Endothelial cell (in vitro differentiated cells): ENCODE measurements around the gene ZC2HC1B. TPM values are rescaled to one million over a fixed set of nuclear protein-coding genes. Genes with fewer than 3 reads are reported as not detected.
A peak's percentile ranks its signal among the peaks of the same experiment; 100 is the strongest.
"Not testable (repeated sequence)": the region's sequence is repeated elsewhere in the genome, so short reads cannot be mapped to it uniquely, and the experiment has no call there.

ENCODE experiments used
- DNase-seq: peaks from one replicate; pipeline ENCODE4 v3.0.0; 2021; ENCODE audit warnings: low spot score
- H3K27ac Mint-ChIP-seq: one replicate; pipeline ENCODE4 v1.8.0; 2021; ENCODE audit warnings: mixed read lengths, inconsistent platforms; ENCODE audit not compliant: unreplicated experiment
- H3K27me3 Mint-ChIP-seq: one replicate; pipeline ENCODE4 v1.8.0; 2021; ENCODE audit warnings: mild to moderate bottlenecking, moderate library complexity, mixed read lengths, inconsistent platforms; ENCODE audit not compliant: unreplicated experiment
- H3K36me3 Mint-ChIP-seq: one replicate; pipeline ENCODE4 v1.8.0; 2021; ENCODE audit warnings: mild to moderate bottlenecking, low read depth, mixed read lengths, inconsistent platforms; ENCODE audit not compliant: unreplicated experiment
- H3K4me1 Mint-ChIP-seq: one replicate; pipeline ENCODE4 v1.8.0; 2021; ENCODE audit warnings: mild to moderate bottlenecking, mixed read lengths, inconsistent platforms; ENCODE audit not compliant: unreplicated experiment
- H3K4me3 Mint-ChIP-seq: one replicate; pipeline ENCODE4 v1.8.0; 2021; ENCODE audit warnings: mild to moderate bottlenecking, mixed read lengths, inconsistent platforms; ENCODE audit not compliant: unreplicated experiment
- H3K9me3 Mint-ChIP-seq: one replicate; pipeline ENCODE4 v1.8.0; 2021; ENCODE audit warnings: mixed read lengths, inconsistent platforms; ENCODE audit not compliant: unreplicated experiment
- CTCF ChIP-seq: fragments of 200-600 bp; sonication (generic); IDR thresholded peaks from one replicate; pipeline ENCODE4 v1.5.0; 2021; ENCODE audit warnings: antibody characterized with exemption; ENCODE audit not compliant: unreplicated experiment
- total RNA-seq: library from RNA; stranded (reverse); fragmentation: NEBNext Ultra II Directional; extraction: Animal tissue kit (Norgen Biotek cat#: 25700); gene quantifications from one replicate; pipeline ENCODE4 v1.2.1, GENCODE V29; 2021; ENCODE audit not compliant: unreplicated experiment

Gene ZC2HC1B
- total RNA-seq, 1 donor from 2014 or later: 0.28 TPM

DNA sequence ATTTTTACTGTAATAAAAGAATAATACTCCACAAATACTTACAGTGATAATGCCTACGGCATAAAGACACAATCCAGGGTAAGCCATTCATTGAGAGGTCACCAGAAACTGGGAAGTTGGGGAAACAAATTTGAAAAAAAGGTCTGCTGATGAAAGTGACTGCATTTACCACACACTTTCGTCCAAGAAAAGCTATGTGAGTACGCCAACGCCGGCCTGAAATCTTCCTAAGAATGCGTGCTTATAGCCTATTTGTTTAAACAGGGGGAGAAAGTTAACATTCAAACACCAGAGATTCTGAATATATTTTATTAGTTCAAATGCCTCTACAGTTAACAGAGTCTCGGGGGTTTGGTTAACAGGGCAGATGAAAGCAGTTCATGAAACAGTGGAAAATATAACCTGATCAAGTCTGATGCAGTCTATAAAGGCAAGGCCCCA is 21.8 kb upstream of the ZC2HC1B start:
- DNase-seq: no peak

GRCh38 chr6:143842902-143843676 is 21.2 kb upstream of the ZC2HC1B start, which contains the start of gene LTV1:
Gene LTV1, plus strand, starts transcription at chr6:143843338. Its CDS starts 140 bp downstream, at chr6:143843478.
- peak within 1 kb of the TSS; percentile 98 for H3K27ac Mint-ChIP-seq
- no peaks in the 10 kb centered on the region for H3K9me3 Mint-ChIP-seq
- peaks cover 13% of the 10 kb centered on the region for H3K27me3 Mint-ChIP-seq
- H3K4me3 Mint-ChIP-seq: peak within 1 kb of the TSS; percentile 96
- H3K4me1 Mint-ChIP-seq: peaks cover 15% of the 10 kb centered on the region
- peak; percentile 94 for DNase-seq
- no peak for TF ChIP-seq CTCF
- peaks cover 20% of the 10 kb centered on the region for H3K36me3 Mint-ChIP-seq

More for the DNA sequence above, 21.8 kb upstream of the ZC2HC1B start:
- Mint-ChIP-seq H3K27me3 (peaks cover 13% of the 10 kb centered on the region), H3K9me3 (no peaks in the 10 kb centered on the region), H3K4me1 (peaks cover 15% of the 10 kb centered on the region), H3K27ac (peak overlapping the region; percentile 98), H3K4me3 (peak overlapping the region; percentile 96), H3K36me3 (peaks cover 17% of the 10 kb centered on the region)
- no peak for TF ChIP-seq CTCF

- Mint-ChIP-seq H3K27ac (peak overlapping the region; percentile 98), H3K4me1 (peaks cover 15% of the 10 kb centered on the region), H3K27me3 (peaks cover 11% of the 10 kb centered on the region), H3K9me3 (no peaks in the 10 kb centered on the region), H3K36me3 (peaks cover 24% of the 10 kb centered on the region), H3K4me3 (peak overlapping the region; percentile 96)
- no peak for TF ChIP-seq CTCF
- no peak for DNase-seq
Observed at GRCh38 chr6:143843677-143843999, 20.6 kb upstream of the ZC2HC1B start.

DNA sequence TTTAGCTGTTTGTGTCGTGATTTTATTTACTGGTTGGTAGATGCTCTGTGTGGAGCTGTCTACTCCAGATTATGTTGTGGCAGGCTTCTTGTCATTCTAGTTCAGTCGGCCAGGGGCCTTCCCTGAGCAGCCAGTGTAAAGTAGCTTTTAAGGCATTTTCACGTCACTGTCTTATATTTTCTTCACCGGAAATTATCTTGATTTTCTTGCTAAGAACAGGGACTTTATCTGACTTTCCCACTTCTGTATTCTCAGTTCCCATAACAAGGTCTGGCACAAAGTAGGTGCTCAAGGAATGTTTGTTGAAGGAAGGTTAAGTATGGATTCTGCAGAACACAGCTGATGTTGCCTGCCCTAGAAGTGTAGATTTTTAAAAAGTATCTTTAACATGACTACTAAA is 20.3 kb upstream of the ZC2HC1B start:
- H3K27me3 Mint-ChIP-seq: peaks cover 10% of the 10 kb centered on the region
- DNase-seq: no peak
- H3K4me3 Mint-ChIP-seq: peak overlapping the region; percentile 96
- no peaks in the 10 kb centered on the region for H3K9me3 Mint-ChIP-seq
- no peak for TF ChIP-seq CTCF
- H3K4me1 Mint-ChIP-seq: peaks cover 15% of the 10 kb centered on the region
- peaks cover 27% of the 10 kb centered on the region for H3K36me3 Mint-ChIP-seq
- H3K27ac Mint-ChIP-seq: peak overlapping the region; percentile 98

DNA sequence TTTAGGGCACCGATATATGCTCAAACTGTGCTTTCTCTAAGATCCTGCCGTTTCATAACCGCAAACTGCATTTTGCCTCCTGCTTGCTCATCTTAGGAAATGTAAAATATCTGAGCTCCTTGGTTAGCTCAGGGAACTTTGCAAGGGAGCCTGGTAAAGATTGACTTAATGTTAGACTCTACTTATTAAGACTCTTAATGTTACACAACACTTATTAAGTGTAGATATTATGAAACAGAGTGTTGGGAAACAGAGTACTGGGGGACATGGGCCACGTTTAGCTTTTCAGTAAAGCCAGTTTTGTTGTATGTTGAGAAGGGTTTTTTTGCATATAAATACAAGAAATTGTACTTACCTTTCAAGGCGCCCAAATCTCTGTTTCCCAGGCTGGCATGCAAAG is 19.2 kb upstream of the ZC2HC1B start:
- Mint-ChIP-seq H3K27me3 (peaks cover 10% of the 10 kb centered on the region), H3K4me3 (no peak overlapping the region), H3K36me3 (peaks cover 35% of the 10 kb centered on the region), H3K4me1 (peaks cover 15% of the 10 kb centered on the region), H3K9me3 (no peaks in the 10 kb centered on the region), H3K27ac (no peak overlapping the region)
- no peak for TF ChIP-seq CTCF
- DNase-seq: no peak

DNA sequence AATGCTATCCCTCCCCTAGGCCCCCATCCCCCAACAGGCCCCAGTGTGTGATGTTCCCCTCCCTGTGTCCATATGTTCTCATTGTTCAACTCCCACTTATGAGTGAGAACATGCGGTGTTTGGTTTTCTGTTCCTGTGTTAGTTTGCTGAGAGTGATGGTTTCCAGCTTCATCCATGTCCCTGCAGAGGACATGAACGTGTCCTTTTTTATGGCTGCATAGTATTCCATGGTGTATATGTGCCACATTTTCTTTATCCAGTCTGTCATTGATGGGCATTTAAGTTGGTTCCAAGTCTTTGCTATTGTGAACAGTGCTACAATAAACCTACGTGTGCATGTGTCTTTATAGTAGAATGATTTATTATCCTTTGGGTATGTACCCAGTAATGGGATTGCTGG is 12.6 kb upstream of the ZC2HC1B start:
- not testable (repeated sequence) for DNase-seq, H3K4me1 Mint-ChIP-seq, H3K27me3 Mint-ChIP-seq, H3K9me3 Mint-ChIP-seq, H3K27ac Mint-ChIP-seq
- peak overlapping the region; percentile 18 for H3K4me3 Mint-ChIP-seq
- peaks cover 86% of the 10 kb centered on the region for H3K36me3 Mint-ChIP-seq

DNA sequence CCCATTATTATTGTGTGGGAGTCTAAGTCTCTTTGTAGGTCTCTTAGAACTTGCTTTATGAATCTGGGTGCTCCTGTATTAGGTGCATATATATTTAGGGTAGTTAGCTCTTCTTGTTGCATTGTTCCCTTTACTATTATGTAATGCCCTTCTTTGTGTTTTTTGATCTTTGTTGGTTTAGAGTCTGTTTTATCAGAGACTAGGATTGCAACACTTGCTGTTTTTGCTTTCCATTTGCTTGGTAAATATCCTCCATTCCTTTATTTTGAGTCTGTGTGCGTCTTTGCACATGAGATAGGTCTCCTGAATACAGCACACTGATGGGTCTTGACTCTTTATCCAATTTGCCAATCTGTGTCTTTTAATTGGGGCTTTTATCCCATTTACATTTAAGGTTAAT is 9.2 kb upstream of the ZC2HC1B start:
- H3K36me3 Mint-ChIP-seq: peaks cover 75% of the 10 kb centered on the region
- H3K9me3 Mint-ChIP-seq, H3K27me3 Mint-ChIP-seq, H3K4me3 Mint-ChIP-seq, DNase-seq, H3K27ac Mint-ChIP-seq, H3K4me1 Mint-ChIP-seq: not testable (repeated sequence)
